ENCODE results near the gene ZNF335.
A peak's percentile ranks its signal among the peaks of the same experiment; 100 is the strongest.
"Not testable (repeated sequence)": the region's sequence is repeated elsewhere in the genome, so short reads cannot be mapped to it uniquely, and the experiment has no call there.

Gene ZNF335

GRCh38 chr20:45934046-45934585 lies 37.9 kb downstream of the ZNF335 start:
- DNase-seq (ENCODE audit: low spot score): no peak

GRCh38 chr20:45933266-45934045 lies 38.5 kb downstream of the ZNF335 start:
- peak; percentile 58 for DNase-seq (ENCODE audit: low spot score)

GRCh38 chr20:45931680-45932079 lies 40.3 kb downstream of the ZNF335 start:
- not testable (repeated sequence) for DNase-seq (ENCODE audit: low spot score)

- DNase-seq (ENCODE audit: low spot score): no peak
These were observed 44.7 kb downstream of the ZNF335 start for GRCh38 chr20:45927071-45927878.

GRCh38 chr20:45926731-45927070 lies 45.3 kb downstream of the ZNF335 start:
- DNase-seq (ENCODE audit: low spot score): no peak

- no peak for DNase-seq (ENCODE audit: low spot score)
These were observed 46.0 kb downstream of the ZNF335 start for GRCh38 chr20:45925821-45926506.

- DNase-seq (ENCODE audit: low spot score): no peak
These were observed 47.4 kb downstream of the ZNF335 start for GRCh38 chr20:45924391-45925261.

GRCh38 chr20:45921337-45922189 lies 50.4 kb downstream of the ZNF335 start:
- no peak for DNase-seq (ENCODE audit: low spot score)

- no peak for DNase-seq (ENCODE audit: low spot score)
These were observed 51.3 kb downstream of the ZNF335 start for GRCh38 chr20:45920462-45921336.

- DNase-seq (ENCODE audit: low spot score): no peak
These were observed 52.2 kb downstream of the ZNF335 start for GRCh38 chr20:45919542-45920399.

- no peak for DNase-seq (ENCODE audit: low spot score)
These were observed 53.0 kb downstream of the ZNF335 start for GRCh38 chr20:45918779-45919537.

- no peak for DNase-seq (ENCODE audit: low spot score)
These were observed 53.7 kb downstream of the ZNF335 start for GRCh38 chr20:45918182-45918737.

GRCh38 chr20:45917790-45918141 lies 54.2 kb downstream of the ZNF335 start:
- no peak for DNase-seq (ENCODE audit: low spot score)

- DNase-seq (ENCODE audit: low spot score): no peak
These were observed 58.9 kb downstream of the ZNF335 start for GRCh38 chr20:45913116-45913515.

GRCh38 chr20:45912344-45912682 lies 59.7 kb downstream of the ZNF335 start:
- no peak for DNase-seq (ENCODE audit: low spot score)

- DNase-seq (ENCODE audit: low spot score): no peak
These were observed 60.3 kb downstream of the ZNF335 start, which contains the start of gene PLTP for GRCh38 chr20:45911486-45912343. Gene PLTP (minus strand): TSS chr20:45912155. CDS start chr20:45911452, 703 bp downstream.
